ENCODE measurements around the gene FNDC3B. TPM values are rescaled to one million over a fixed set of nuclear protein-coding genes. Genes with fewer than 3 reads are reported as not detected.

The FNDC3B gene
- total and polyA plus RNA-seq, 9 of the 15 experiments (the other 6 are each of a cell fraction or from before 2014, with no cell fraction given), result 7.0 to 35.8 (median 16.2) TPM

DNA sequence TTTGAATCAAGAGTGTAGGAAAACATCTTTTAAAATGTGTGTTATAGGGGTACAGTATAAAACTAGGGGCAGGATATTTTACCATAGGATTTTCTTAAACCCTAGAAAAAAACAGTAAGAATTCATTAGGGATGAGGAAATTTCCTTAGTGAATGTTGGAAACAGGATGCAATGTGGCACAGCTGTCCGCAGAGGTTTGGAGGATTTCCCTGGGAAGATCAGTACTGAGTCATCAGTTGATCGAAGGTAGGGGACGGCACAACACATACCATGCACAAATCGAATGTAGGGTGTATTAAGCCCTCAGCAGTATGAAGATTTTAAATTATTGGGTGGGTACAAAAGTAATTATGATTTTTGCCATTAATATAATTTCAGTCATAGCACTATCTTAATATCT is 49.9 kb downstream of the FNDC3B start:
- Histone ChIP-seq H3K9me1 (ENCODE audit: control insufficient read depth, insufficient read depth, low read length) (peaks cover 4% of the 10 kb centered on the region), H3K9ac (ENCODE audit: insufficient read depth in 1 of 2, low read depth in 2 of 2, low read length in 2 of 2) (no peak overlapping the region), H3K4me2 (ENCODE audit: insufficient read depth, low read length) (no peak overlapping the region), H3K27ac (ENCODE audit: extremely low read depth, low read depth, low read length) (no peak overlapping the region), H3K27me3 (ENCODE audit: control insufficient read depth in 2 of 2, insufficient read depth in 2 of 2, low read length in 2 of 2) (no peaks in the 10 kb centered on the region), H3K4me3 (no peak overlapping the region), H4K20me1 (replicated peaks; ENCODE audit: control insufficient read depth, insufficient read depth, low read length) (no peaks in the 10 kb centered on the region), H2AFZ (ENCODE audit: low read depth, low read length) (no peak overlapping the region), H3K79me2 (ENCODE audit: control insufficient read depth, insufficient read depth, low read length) (peaks cover 85% of the 10 kb centered on the region), H3K36me3 (ENCODE audit: control insufficient read depth, insufficient read depth, low read length) (peaks cover 12% of the 10 kb centered on the region; the same call in 2 of the 3 replicates), H3K4me1 (replicated peaks in 1 of 2; ENCODE audit: control insufficient read depth in 2 of 2, insufficient read depth in 2 of 2, low read length in 2 of 2) (peaks cover 0 to 35% of the 10 kb centered on the region in 2 experiments; a peak in 3 of 5 replicates), H3K9me3 (replicated peaks; ENCODE audit: control insufficient read depth, insufficient read depth, low read depth, low read length) (no peaks in the 10 kb centered on the region)
- no TSS peak for BruUV-seq (replicated peaks)
- intact Hi-C loops (cut with micrococcal nuclease) (no loop called here), in situ Hi-C loops (cut with MboI) (no loop called here)
- FAIRE-seq (no peak), DNase-seq (ENCODE audit: extremely low read depth in 1 of 4, low spot score in 3 of 4) (no peak), ATAC-seq (no peak)
- ChIA-PET POLR2A (interaction anchor here (0.7 to 4.0 kb wide), 3 partner anchors 10 to 17 kb away, joined by 3 to 15 read pairs (median 4); no protein-coding TSS in a partner anchor), CTCF (ENCODE audit: low intra/inter-chr PET ratio) (no interaction called here)
- WGBS (ENCODE audit: insufficient coverage, low coverage, missing lambda C conversion rate), result 61% methylated on average over 4 of the region's 4 CpGs
- no peak for TF ChIP-seq MAZ (CRISPR knock-in tag; conservative IDR thresholded peaks at IDR 0.05 in 1 of 2, IDR thresholded peaks at IDR 0.05 in 1 of 2)
- TF ChIP-seq CCNT2 (IDR thresholded peaks at IDR 0.05; ENCODE audit: borderline replicate concordance, extremely low read depth, insufficient read length, low read depth, low read length), result no peak
- no peak for TF ChIP-seq ZNF766 (CRISPR knock-in tag; conservative IDR thresholded peaks at IDR 0.05)
- no peak for TF ChIP-seq SIN3B (IDR thresholded peaks at IDR 0.05; ENCODE audit: low read depth)
- TF ChIP-seq LEF1 (IDR thresholded peaks at IDR 0.05), result no peak
- TF ChIP-seq ZNF134 (CRISPR knock-in tag; conservative IDR thresholded peaks at IDR 0.05), result no peak
- TF ChIP-seq, protein P1, sequence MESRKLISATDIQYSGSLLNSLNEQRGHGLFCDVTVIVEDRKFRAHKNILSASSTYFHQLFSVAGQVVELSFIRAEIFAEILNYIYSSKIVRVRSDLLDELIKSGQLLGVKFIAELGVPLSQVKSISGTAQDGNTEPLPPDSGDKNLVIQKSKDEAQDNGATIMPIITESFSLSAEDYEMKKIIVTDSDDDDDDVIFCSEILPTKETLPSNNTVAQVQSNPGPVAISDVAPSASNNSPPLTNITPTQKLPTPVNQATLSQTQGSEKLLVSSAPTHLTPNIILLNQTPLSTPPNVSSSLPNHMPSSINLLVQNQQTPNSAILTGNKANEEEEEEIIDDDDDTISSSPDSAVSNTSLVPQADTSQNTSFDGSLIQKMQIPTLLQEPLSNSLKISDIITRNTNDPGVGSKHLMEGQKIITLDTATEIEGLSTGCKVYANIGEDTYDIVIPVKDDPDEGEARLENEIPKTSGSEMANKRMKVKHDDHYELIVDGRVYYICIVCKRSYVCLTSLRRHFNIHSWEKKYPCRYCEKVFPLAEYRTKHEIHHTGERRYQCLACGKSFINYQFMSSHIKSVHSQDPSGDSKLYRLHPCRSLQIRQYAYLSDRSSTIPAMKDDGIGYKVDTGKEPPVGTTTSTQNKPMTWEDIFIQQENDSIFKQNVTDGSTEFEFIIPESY (CRISPR knock-in tag; IDR thresholded peaks at IDR 0.05), result no peak
- no peak for TF ChIP-seq KLF16 (IDR thresholded peaks at IDR 0.05)
- TF ChIP-seq NRF1 (conservative IDR thresholded peaks at IDR 0.05 in 1 of 2, IDR thresholded peaks at IDR 0.05 in 1 of 2), result no peak
- TF ChIP-seq E4F1 (CRISPR knock-in tag; IDR thresholded peaks at IDR 0.05; ENCODE audit: borderline replicate concordance), result no peak
- no peak for TF ChIP-seq RFX1 (IDR thresholded peaks at IDR 0.05)
- TF ChIP-seq ZFP30 (CRISPR knock-in tag; IDR thresholded peaks at IDR 0.05; ENCODE audit: borderline replicate concordance), result no peak
- TF ChIP-seq CC2D1A (IDR thresholded peaks at IDR 0.05), result no peak
- no peak for TF ChIP-seq ZZZ3 (IDR thresholded peaks at IDR 0.05)
- TF ChIP-seq, protein P2, sequence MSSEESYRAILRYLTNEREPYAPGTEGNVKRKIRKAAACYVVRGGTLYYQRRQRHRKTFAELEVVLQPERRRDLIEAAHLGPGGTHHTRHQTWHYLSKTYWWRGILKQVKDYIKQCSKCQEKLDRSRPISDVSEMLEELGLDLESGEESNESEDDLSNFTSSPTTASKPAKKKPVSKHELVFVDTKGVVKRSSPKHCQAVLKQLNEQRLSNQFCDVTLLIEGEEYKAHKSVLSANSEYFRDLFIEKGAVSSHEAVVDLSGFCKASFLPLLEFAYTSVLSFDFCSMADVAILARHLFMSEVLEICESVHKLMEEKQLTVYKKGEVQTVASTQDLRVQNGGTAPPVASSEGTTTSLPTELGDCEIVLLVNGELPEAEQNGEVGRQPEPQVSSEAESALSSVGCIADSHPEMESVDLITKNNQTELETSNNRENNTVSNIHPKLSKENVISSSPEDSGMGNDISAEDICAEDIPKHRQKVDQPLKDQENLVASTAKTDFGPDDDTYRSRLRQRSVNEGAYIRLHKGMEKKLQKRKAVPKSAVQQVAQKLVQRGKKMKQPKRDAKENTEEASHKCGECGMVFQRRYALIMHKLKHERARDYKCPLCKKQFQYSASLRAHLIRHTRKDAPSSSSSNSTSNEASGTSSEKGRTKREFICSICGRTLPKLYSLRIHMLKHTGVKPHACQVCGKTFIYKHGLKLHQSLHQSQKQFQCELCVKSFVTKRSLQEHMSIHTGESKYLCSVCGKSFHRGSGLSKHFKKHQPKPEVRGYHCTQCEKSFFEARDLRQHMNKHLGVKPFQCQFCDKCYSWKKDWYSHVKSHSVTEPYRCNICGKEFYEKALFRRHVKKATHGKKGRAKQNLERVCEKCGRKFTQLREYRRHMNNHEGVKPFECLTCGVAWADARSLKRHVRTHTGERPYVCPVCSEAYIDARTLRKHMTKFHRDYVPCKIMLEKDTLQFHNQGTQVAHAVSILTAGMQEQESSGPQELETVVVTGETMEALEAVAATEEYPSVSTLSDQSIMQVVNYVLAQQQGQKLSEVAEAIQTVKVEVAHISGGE (CRISPR knock-in tag; IDR thresholded peaks at IDR 0.05), result no peak
- TF ChIP-seq NCOA6 (IDR thresholded peaks at IDR 0.05), result no peak
